A673 (cell line): ENCODE data around the gene NKX6-2. TPM values are rescaled to one million over a fixed set of nuclear protein-coding genes. Genes with fewer than 3 reads are reported as not detected.
"Not testable (repeated sequence)": the region's sequence is repeated elsewhere in the genome, so short reads cannot be mapped to it uniquely, and the experiment has no call there.

Source experiments
- BruUV-seq: library from RNA; stranded (reverse); fragments of 400-500 nt; replicated peaks from 2 replicates; lab custom pipeline; 2021; lab: Mats Ljungman, UMichigan
- CTCF ChIA-PET: fragments of 300-600 bp; sonication (Branson Sonifier 250); formaldehyde crosslinking; loops from one replicate; lab custom pipeline; 2022; ENCODE audit warnings: antibody characterized with exemption; lab: Charles Lee
- POLR2A ChIA-PET: fragments of 300-600 bp; sonication (Branson Sonifier 250); formaldehyde crosslinking; loops from one replicate; lab custom pipeline; 2022; ENCODE audit warnings: antibody characterized with exemption; ENCODE audit not compliant: low non-redundant PET; lab: Charles Lee
- DNase-seq: peaks from one replicate; pipeline ENCODE4 v3.0.0-alpha.2; 2015; ENCODE audit warnings: low spot score
- H3K27ac ChIP-seq: fragments of 200-600 bp; sonication (generic); 2 replicates; pipeline ENCODE4 v1.5.1; 2016; ENCODE audit warnings: mixed run types, low read depth, mild to moderate bottlenecking, mixed read lengths, antibody characterized with exemption, low read length; ENCODE audit not compliant: poor library complexity, severe bottlenecking
- H3K27me3 ChIP-seq: fragments of 200-600 bp; sonication (generic); replicated peaks from 2 replicates; pipeline ENCODE4 v1.6.1; 2017; ENCODE audit warnings: mixed run types, low read depth, mild to moderate bottlenecking, mixed read lengths, antibody characterized with exemption, low read length; ENCODE audit not compliant: insufficient read depth, poor library complexity
- H3K36me3 ChIP-seq: fragments of 200-600 bp; sonication (generic); 2 replicates; pipeline ENCODE4 v1.6.1; 2016; ENCODE audit warnings: mixed run types, mild to moderate bottlenecking, mixed read lengths, antibody characterized with exemption, low read length; ENCODE audit not compliant: insufficient read depth, poor library complexity, severe bottlenecking
- H3K4me1 ChIP-seq: fragments of 200-600 bp; sonication (generic); 2 replicates; pipeline ENCODE4 v1.6.1; 2017; ENCODE audit warnings: mixed run types, mild to moderate bottlenecking, mixed read lengths, antibody characterized with exemption, low read length; ENCODE audit not compliant: insufficient read depth, poor library complexity, severe bottlenecking
- H3K4me3 ChIP-seq: fragments of 200-600 bp; sonication (generic); 2 replicates; pipeline ENCODE4 v1.5.1; 2016; ENCODE audit warnings: low read depth, mixed run types, mild to moderate bottlenecking, mixed read lengths, low read length; ENCODE audit not compliant: poor library complexity, severe bottlenecking
- H3K9me3 ChIP-seq: fragments of 200-600 bp; sonication (generic); 2 replicates; pipeline ENCODE4 v1.6.1; 2016; ENCODE audit warnings: mixed run types, low read depth, mild to moderate bottlenecking, mixed read lengths, antibody characterized with exemption, low read length; ENCODE audit not compliant: poor library complexity, severe bottlenecking
- EZH2 ChIP-seq: fragments of 200-600 bp; sonication (generic); IDR thresholded peaks from 2 replicates; pipeline ENCODE4 v1.6.1; 2017; ENCODE audit warnings: borderline replicate concordance, low read depth, mild to moderate bottlenecking, mixed read lengths, antibody characterized with exemption, low read length; ENCODE audit not compliant: poor library complexity, severe bottlenecking
- intact Hi-C: fragments of 100-400 bp; cut with micrococcal nuclease; formaldehyde crosslinking; loops from one replicate; pipeline ENCODE4 v1.10.0; 2022; ENCODE audit not compliant: unreplicated experiment
- total RNA-seq: library from RNA; stranded (reverse); gene quantifications from 2 replicates; pipeline ENCODE4 v1.2.3, GENCODE V29; 2021
- TF ChIP-seq, protein P1 (sequence below): fragments of 300-800, 200-600 bp; sonication (generic); conservative IDR thresholded peaks from 2 replicates; pipeline ENCODE4 v1.5.1; 2017; ENCODE audit warnings: low read depth, mild to moderate bottlenecking, antibody characterized with exemption, low read length, moderate library complexity, mixed read lengths

NKX6-2 gene
- total RNA-seq, 1 experiment from 2014 or later, result not detected

DNA sequence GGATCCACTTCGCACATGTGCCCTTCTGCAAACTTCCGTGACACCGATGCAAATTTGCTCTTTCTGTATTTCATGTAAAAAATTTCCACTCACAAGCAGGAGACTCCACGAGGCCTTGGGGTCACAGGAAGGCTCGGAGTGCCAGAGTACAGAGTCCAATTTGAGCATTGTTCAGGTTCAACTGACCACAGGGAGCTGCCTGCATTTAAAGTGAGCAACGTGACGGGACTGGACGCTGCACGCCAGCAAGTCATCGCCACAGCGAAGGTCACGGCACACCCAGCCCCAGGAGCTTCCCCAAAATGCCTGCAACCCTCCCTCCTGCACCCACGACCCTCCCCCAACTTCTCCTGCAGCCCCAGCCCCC lies 41.5 kb upstream of the NKX6-2 start:
- no peaks in the 10 kb centered on the region for H3K4me1 ChIP-seq
- CTCF ChIA-PET, result no interaction called here
- no TSS peak for BruUV-seq
- TF ChIP-seq, protein P1, sequence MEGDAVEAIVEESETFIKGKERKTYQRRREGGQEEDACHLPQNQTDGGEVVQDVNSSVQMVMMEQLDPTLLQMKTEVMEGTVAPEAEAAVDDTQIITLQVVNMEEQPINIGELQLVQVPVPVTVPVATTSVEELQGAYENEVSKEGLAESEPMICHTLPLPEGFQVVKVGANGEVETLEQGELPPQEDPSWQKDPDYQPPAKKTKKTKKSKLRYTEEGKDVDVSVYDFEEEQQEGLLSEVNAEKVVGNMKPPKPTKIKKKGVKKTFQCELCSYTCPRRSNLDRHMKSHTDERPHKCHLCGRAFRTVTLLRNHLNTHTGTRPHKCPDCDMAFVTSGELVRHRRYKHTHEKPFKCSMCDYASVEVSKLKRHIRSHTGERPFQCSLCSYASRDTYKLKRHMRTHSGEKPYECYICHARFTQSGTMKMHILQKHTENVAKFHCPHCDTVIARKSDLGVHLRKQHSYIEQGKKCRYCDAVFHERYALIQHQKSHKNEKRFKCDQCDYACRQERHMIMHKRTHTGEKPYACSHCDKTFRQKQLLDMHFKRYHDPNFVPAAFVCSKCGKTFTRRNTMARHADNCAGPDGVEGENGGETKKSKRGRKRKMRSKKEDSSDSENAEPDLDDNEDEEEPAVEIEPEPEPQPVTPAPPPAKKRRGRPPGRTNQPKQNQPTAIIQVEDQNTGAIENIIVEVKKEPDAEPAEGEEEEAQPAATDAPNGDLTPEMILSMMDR, result no peak
- TF ChIP-seq EZH2, result no peak
- no peaks in the 10 kb centered on the region for H3K36me3 ChIP-seq
- intact Hi-C loops, result no loop called here
- POLR2A ChIA-PET, result no interaction called here
- H3K9me3 ChIP-seq, result peaks cover 14% of the 10 kb centered on the region
- DNase-seq, result no peak
- H3K4me3 ChIP-seq, result no peak overlapping the region
- no peak overlapping the region for H3K27ac ChIP-seq
- peaks cover 41% of the 10 kb centered on the region for H3K27me3 ChIP-seq

DNA sequence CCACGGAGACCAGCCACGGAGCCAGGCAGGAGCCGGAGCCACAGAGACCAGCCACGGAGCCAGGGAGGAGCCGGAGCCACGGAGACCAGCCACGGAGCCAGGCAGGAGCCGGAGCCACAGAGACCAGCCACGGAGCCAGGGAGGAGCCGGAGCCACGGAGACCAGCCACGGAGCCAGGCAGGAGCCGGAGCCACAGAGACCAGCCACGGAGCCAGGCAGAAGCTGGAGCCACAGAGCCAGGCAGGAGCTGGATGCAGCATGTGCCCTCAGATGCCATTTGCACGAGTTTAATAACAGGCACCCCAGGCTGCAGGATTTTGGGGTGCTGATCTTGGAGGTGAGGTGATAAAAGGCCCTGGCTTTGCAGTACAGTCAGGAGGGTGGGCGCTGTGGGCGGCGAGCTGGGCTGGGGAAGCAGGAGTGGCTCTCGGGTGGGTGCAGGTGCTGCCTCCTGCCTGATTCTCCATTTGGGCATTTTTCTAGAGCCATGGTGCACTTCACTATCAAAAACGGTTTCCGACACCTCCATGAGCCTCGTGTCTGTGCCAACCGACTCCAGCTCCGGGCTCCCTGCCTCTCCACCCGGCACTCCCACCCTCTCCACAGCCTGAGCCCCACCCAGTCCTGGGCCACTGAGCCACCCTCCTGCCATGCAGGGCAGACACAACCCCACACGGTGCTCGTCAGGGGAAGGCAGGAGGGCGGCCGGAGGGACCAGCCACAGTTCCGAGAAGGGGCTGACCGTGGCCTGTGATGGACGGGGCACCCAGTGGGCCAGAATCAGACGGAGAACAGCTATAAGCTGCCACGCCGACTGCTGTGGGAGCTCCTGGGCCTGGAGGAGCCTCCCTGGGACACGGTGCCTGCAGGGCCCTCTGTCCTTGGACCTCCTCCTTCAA lies 40.8 kb upstream of the NKX6-2 start:
- H3K9me3 ChIP-seq, result peaks cover 14% of the 10 kb centered on the region
- intact Hi-C loops, result no loop called here
- H3K4me3 ChIP-seq, result no peak overlapping the region
- peaks cover 34% of the 10 kb centered on the region for H3K27me3 ChIP-seq
- H3K4me1 ChIP-seq, result no peaks in the 10 kb centered on the region
- no TSS peak for BruUV-seq
- ChIA-PET CTCF (no interaction called here), POLR2A (no interaction called here)
- no peak for DNase-seq
- TF ChIP-seq, protein P1, result no peak
- TF ChIP-seq EZH2, result no peak
- no peaks in the 10 kb centered on the region for H3K36me3 ChIP-seq
- no peak overlapping the region for H3K27ac ChIP-seq

DNA sequence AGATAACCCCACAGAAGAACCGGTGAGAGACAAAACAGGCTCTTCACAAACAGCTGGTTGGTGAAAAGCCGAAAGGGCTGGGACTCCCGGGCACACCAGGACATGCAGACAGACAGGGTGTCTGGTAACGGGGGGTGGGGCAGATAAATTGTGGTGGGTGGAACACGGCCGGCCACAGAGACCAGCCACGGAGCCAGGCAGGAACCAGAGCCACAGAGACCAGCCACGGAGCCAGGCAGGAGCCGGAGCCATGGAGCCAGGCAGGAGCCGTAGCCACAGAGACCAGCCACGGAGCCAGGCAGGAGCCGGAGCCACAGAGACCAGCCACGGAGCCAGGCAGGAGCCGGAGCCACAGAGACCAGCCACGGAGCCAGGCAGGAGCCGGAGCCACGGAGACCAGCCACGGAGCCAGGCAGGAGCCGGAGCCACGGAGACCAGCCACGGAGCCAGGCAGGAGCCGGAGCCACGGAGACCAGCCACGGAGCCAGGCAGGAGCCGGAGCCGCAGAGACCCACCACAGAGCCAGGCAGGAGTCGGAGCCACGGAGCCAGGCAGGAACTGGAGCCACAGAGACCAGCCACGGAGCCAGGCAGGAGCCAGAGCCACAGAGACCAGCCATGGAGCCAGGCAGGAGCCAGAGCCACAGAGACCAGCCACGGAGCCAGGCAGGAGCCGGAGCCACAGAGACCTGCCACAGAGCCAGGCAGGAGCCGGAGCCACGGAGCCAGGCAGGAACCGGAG lies 40.0 kb upstream of the NKX6-2 start:
- intact Hi-C loops, DNase-seq, POLR2A ChIA-PET, H3K4me1 ChIP-seq, BruUV-seq, CTCF ChIA-PET, H3K4me3 ChIP-seq, H3K36me3 ChIP-seq, H3K27ac ChIP-seq: not testable (repeated sequence)
- Histone ChIP-seq H3K27me3 (peaks cover 26% of the 10 kb centered on the region), H3K9me3 (peaks cover 14% of the 10 kb centered on the region)
